ENCODE measurements around the gene FBRS.
"Not testable (repeated sequence)": the region's sequence is repeated elsewhere in the genome, so short reads cannot be mapped to it uniquely, and the experiment has no call there.

Gene FBRS

DNA sequence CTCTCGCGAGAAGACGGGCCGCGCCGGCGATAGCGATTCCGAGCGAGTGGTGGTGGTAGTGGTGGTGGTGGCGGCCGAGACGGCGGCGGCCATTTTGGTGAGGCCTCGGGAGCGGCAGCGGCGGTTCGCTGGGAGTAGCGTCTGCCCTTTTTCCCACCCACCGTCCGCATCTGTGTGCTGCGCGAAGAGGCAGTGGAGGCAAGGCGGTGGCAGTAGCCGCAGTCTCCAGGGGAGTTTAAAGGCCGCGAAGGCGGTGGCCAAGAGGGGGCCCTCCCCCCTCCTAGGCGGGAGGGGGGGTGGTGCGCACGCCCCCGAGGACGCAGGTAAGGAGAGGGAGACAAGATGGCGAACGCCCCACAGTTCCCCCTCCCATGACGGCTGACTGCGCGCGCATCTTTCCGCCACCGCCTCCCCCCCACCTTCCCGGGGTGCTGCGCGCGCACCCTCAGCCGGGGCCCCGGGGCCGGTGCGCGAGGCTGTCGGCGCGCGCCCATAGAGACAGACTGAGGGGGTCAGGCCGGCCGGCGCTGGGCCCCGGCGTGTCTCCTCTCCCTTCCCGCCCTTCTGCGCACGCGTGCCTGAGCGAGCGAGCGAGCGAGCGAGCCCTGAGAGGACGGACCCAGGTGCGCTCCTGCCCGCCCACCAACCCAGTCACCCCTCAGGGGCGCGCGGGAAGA, 40.0 kb downstream of the FBRS start:
- H3K4me3 ChIP-seq (ENCODE audit: control insufficient read depth, low read depth, low read length), result peak overlapping the region; percentile 82
- DNase-seq (ENCODE audit: low read depth), result peak; percentile 86
- TF ChIP-seq, protein P1, sequence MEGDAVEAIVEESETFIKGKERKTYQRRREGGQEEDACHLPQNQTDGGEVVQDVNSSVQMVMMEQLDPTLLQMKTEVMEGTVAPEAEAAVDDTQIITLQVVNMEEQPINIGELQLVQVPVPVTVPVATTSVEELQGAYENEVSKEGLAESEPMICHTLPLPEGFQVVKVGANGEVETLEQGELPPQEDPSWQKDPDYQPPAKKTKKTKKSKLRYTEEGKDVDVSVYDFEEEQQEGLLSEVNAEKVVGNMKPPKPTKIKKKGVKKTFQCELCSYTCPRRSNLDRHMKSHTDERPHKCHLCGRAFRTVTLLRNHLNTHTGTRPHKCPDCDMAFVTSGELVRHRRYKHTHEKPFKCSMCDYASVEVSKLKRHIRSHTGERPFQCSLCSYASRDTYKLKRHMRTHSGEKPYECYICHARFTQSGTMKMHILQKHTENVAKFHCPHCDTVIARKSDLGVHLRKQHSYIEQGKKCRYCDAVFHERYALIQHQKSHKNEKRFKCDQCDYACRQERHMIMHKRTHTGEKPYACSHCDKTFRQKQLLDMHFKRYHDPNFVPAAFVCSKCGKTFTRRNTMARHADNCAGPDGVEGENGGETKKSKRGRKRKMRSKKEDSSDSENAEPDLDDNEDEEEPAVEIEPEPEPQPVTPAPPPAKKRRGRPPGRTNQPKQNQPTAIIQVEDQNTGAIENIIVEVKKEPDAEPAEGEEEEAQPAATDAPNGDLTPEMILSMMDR (IDR thresholded peaks at IDR 0.05; ENCODE audit: control insufficient read depth, insufficient read depth, low read depth, low read length, missing control alignments), result no peak

DNA sequence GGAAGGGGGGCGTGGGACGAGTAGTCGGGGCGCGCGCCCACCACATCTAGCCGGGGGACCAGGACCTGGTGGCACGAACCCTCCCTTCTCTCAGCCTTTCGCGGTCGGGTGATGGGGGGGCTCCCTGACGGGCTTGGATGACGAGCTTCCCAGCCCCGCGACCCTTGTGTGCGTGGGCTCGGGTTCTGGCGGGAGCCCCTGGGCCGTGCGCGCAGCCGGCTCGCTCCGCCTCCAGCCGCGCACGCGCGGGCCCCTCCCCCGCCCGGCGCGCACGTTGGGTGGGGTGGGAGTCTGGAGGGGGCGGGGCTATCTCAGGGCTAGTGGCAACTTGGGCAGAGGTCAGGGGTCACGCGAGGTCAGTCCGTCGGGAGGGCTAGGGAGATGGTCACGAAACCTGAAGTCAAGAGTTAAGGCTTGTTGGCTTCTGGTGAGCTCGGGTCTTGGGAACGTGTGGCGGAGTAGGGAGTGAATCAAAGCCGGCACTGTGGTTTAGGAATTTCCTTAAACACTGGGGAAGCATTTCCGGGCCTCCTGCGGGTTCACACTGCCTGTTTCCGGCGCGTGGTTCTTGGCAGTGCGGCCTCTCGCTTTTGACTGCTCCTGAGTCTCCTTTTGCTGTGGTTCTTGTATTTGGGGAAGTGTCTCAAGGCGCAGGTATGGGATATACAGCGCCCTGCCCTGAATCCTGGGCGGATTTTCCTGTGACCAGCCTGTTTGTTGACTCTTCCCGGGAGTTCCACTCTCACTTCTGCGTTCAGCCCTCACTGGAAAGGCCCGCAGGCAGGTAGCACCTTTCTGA, 40.8 kb downstream of the FBRS start, which contains the start of gene SRCAP:
TSS of gene SRCAP (plus strand) at position 356 of the 799 bp plus-strand sequence. CDS start 1,654 bp downstream, outside the sequence.
- no peak for DNase-seq (ENCODE audit: low read depth)
- TF ChIP-seq, protein P1 (IDR thresholded peaks at IDR 0.05; ENCODE audit: control insufficient read depth, insufficient read depth, low read depth, low read length, missing control alignments), result no peak

DNA sequence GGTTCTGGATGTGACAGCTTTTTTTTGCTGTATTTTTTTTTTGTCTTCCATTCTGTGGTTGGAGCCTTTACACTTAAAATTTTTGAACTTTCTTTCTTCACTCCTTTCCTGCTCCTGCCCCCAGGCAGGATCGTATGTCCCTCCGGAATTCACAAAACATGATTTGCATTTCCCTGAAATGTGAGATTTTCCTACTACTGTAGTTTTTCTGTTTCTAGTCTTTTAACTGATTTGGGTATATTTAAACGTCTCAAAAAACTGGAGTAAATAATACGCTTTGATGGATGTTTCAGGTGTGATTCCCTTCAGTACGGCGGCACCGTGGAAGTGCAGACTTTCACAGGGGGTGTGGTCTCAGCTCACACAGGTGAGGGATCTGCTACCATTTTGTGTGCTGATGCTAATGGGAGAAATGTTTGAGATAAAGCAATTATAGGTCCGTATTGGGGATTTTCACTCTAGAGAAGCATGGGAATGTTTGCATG, 41.4 kb downstream of the FBRS start:
- no peak for DNase-seq (ENCODE audit: low read depth)
- TF ChIP-seq, protein P1 (IDR thresholded peaks at IDR 0.05; ENCODE audit: control insufficient read depth, insufficient read depth, low read depth, low read length, missing control alignments), result no peak
- peak overlapping the region; percentile 82 for H3K4me3 ChIP-seq (ENCODE audit: control insufficient read depth, low read depth, low read length)

More for the DNA sequence above, 40.8 kb downstream of the FBRS start, which contains the start of gene SRCAP:
- peak within 1 kb of the TSS; percentile 82 for H3K4me3 ChIP-seq (ENCODE audit: control insufficient read depth, low read depth, low read length)

DNA sequence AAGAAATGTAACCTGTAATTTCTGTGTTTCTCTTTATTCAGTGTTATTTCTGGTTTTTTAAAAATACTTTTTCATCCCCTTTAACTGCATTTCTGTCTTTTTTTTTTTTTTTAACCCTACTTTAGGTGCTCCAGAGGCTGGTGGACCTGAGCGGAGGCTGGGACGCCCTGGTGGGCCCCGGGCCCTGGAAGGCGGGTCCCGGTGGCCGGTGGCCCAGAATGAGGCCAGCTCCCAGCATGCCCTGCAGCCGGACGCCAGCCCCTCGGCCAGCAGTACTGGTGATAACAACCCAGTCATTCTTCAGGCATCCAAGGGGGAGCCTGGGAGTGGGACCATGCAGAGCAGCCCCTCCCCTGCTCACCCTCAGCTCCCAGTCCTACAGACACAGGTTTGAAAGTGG, 42.3 kb downstream of the FBRS start:
- TF ChIP-seq, protein P1 (IDR thresholded peaks at IDR 0.05; ENCODE audit: control insufficient read depth, insufficient read depth, low read depth, low read length, missing control alignments), result no peak
- DNase-seq (ENCODE audit: low read depth), result no peak
- H3K4me3 ChIP-seq (ENCODE audit: control insufficient read depth, low read depth, low read length), result no peak overlapping the region

DNA sequence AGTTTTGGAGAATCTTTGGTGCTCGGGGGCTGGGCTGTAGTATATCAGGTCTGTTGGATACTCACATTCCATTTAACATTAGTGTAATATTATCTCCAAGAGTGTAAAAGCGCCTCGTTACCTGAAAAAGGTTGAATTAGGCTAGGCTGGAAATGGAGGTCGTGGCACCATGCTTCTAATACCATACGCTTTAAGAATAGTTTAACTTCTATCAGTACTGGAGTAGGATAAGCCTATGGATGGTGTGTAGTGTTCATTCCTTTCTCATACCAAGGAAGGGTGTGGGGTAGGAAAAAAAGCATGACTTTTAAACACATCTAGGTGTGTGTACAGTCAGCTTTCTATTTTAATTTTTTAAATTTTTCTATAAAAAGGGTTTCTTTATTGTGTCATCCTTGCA, 42.7 kb downstream of the FBRS start:
- TF ChIP-seq, protein P1 (IDR thresholded peaks at IDR 0.05; ENCODE audit: control insufficient read depth, insufficient read depth, low read depth, low read length, missing control alignments), result no peak
- no peak for DNase-seq (ENCODE audit: low read depth)
- H3K4me3 ChIP-seq (ENCODE audit: control insufficient read depth, low read depth, low read length), result no peak overlapping the region

DNA sequence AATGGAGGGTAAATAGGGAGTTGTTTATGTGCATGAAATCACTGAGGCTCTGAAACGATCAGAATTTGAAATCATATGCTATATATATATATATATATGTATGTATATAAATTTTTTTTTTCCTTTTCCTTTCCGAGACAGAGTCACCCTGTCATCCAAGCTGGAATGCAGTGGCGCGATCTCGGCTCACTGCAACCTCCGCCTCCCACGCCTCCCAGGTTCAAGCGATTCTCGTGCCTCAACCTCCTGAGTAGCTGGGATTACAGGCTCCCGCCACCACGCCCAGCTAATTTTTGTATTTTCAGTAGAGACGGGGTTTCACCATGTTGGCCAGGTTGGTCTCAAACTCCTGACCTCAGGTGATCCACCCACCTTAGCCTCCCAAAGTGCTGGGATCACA, 44.8 kb downstream of the FBRS start:
- not testable (repeated sequence) for DNase-seq (ENCODE audit: low read depth)

DNA sequence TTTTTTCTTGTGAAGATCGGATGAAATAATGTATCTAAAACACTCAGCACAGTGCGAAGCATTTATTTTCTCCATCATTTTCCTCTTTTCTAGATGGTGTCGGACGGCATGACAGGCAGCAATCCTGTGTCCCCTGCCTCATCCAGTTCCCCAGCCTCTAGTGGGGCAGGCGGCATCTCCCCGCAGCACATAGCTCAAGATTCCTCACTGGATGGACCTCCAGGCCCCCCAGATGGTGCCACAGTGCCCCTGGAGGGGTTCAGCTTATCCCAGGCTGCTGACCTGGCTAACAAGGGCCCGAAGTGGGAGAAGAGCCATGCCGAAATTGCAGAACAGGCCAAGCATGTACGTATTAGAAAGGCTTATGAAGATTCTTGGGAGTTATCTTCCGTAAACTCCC, 45.7 kb downstream of the FBRS start:
- no peak for DNase-seq (ENCODE audit: low read depth)
- H3K4me3 ChIP-seq (ENCODE audit: control insufficient read depth, low read depth, low read length), result no peak overlapping the region
- TF ChIP-seq, protein P1 (IDR thresholded peaks at IDR 0.05; ENCODE audit: control insufficient read depth, insufficient read depth, low read depth, low read length, missing control alignments), result no peak

More for the DNA sequence above, 44.8 kb downstream of the FBRS start:
- not testable (repeated sequence) for H3K4me3 ChIP-seq (ENCODE audit: control insufficient read depth, low read depth, low read length)

Data from AG09309 (cell line).